GM18517 (cell line): ENCODE measurements around the gene AARS2.
"Not testable (repeated sequence)": the region's sequence is repeated elsewhere in the genome, so short reads cannot be mapped to it uniquely, and the experiment has no call there.

Source experiments
- ATAC-seq: cut with Tn5 transposase; IDR thresholded peaks from one replicate; pipeline ENCODE4 v1.9.1; 2021; ENCODE audit warnings: mild to moderate bottlenecking, moderate library complexity; ENCODE audit not compliant: unreplicated experiment

AARS2 gene

DNA sequence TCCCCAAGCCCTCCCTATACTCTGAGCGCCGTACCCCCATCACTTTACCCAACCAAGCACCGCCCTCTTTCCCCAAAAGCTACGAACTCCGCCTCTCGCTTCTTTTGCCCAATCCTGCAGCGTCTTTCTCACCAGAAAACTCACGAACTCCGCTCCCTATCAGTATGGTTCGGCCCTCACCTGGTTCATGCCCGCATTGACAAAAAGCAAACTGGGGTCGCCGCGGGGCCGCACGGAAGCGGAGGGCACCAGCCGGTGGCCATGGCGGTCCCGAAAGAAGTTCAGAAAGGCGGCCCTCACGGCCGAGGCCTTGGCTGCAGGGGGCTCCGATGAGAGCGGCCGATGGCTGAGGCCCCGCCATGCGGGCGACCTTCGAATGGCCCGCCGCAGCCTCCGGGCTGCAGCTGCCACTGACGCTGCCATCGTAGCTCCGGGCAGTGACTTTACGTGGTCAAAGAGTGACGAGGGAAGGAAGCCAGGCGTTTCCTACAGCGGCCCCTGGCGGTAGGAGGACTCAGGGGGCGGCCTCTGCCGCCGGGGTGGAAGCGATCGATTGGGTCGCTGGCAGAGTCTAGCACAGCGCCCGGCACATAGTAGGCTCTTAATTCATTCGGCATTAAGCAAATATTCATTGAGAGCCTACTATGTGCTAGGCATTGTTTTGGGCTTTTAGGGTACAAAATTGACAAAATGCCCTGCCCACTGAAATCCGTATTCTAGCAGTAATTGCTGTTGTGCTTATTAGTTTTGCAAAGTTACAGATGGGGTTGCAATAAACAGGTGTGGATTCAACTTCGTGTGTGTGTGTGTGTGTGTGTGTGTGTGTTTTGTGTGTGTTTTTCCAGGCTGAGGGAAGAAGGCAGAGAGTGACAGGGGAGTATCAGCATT, at the start of gene AARS2:
TSS of gene AARS2 (minus strand) at position 447 of the 888 bp plus-strand sequence. CDS start at position 423, 24 bp downstream.
- peak; percentile 89 for ATAC-seq

DNA sequence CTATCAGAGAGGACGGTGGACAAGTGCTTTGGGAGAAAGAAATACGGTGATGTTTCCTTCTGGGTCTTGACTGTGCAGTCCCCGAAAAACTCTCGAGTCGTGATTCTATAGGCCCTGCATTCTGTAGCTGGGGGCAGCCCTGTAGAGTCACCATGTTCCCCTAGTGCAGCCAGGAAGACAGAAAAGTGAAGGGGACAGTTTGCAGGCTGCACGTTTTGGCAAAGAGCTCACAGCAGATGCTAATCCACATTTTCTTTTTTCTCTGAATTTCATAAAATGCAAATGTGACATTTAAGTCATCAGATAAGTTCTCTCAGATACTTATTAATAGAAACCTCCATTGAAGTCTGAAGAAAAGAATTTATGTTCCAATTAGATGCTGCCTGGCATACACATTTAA, 48.8 kb upstream of the AARS2 start:
- no peak for ATAC-seq

DNA sequence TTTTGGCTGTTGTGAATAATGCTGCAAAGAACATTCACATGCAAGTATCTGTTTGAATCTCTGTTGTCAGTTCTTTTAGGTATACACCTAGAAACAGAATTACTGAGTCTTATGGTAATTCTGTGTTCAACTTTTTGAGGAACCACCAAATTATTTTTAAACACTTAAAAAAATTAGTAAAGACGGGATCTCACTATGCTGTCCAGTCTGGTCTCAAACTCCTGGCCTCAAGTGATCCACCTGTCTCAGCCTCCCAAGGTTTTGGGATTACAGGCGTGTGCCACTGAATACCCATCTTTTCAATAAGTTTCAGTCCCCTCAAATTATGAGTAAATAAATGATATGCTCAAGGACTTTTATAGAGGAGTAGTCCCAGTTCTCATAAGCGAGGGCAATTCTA, 46.8 kb upstream of the AARS2 start:
- ATAC-seq = no peak

DNA sequence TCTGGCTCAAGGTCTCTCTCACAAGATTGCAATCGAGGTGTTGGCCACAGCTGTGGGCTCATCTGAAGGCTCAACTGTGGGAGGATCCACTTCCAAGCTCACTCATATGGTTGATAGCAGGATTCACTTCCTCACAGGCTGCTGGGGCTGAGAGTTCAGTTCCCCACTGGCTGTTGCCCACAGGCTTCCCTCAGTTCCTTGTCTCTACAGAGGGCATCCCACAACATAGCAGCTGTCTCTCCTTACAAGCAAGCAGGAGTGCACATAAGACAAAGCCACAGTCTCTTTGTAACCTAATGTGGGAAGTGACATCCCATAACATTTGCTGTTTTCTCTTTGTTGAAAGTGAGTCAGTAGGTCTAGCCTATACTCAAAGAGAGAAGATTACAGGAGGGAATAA, 43.3 kb upstream of the AARS2 start:
- ATAC-seq = no peak

DNA sequence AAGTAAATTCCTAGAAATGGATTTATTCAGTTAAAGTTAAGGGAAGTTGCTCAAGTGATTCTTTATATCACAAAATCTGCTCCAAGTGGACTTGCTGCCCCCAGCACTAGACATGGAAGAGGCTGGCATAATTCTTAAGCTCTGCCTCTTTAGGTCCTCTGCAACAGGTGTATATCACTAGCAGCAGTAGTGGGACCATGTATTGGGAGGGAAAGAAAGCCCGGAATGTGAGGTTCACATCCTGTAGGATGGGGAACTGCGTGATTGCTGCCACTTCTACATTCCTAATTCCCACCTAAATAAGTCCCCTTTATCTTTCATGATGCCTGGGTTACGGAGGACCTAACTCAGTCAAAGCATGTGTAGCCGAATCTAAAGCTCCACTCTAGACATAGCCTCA, 42.5 kb upstream of the AARS2 start:
- no peak for ATAC-seq

DNA sequence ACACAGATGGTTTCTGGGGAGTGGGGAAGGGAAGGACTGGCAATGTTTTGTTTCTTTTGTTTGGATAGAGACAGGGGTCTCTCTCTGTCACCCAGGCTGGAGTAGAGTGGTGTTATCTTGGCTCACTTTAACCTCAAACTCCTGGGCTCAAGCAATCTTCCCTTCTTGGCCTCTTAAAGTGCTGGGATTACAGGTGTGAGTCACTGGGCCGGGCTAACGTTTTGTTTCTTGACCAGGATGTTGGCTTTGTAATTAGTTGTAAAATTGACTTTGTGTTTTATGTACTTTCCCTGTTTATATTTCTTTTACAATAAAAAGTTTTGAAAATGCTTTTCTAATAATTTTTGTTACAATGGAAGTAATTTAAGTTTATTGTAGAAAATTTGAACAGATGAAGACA, 40.2 kb upstream of the AARS2 start:
- ATAC-seq = no peak

DNA sequence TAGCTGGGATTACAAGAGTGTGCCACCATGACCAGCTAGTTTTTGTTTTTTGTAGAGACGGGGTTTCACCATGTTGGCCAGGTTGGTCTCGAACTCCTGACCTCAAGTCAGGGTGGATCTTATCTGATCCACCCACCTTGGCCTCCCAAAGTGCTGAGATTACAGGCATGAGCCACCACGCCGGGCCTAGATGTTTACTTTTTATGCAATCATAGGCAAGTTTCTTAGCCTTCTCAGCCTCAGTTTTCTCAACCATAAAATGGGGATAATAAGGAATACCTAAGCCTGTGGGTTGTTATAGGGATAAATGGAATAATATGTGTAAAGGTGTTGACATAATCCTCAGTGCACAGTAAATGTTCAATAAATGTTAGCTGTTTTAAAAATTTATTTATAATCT, 39.1 kb upstream of the AARS2 start:
- no peak for ATAC-seq

DNA sequence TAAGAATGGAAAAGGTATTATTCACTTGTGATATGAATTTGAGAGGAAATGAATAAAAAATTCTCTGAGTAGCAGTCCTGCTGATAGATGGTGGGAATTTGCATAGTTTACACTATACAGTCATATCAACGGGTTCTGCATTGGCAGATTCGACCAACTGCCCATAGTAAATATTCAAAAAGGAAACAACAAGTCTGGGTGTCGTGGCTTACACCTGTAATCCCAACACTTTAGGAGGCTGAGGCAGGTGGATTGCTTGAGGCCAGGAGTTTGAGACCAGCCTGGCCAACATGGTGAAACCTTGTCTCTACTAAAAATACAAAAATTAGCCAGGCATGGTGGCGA, 37.5 kb upstream of the AARS2 start:
- not testable (repeated sequence) for ATAC-seq

DNA sequence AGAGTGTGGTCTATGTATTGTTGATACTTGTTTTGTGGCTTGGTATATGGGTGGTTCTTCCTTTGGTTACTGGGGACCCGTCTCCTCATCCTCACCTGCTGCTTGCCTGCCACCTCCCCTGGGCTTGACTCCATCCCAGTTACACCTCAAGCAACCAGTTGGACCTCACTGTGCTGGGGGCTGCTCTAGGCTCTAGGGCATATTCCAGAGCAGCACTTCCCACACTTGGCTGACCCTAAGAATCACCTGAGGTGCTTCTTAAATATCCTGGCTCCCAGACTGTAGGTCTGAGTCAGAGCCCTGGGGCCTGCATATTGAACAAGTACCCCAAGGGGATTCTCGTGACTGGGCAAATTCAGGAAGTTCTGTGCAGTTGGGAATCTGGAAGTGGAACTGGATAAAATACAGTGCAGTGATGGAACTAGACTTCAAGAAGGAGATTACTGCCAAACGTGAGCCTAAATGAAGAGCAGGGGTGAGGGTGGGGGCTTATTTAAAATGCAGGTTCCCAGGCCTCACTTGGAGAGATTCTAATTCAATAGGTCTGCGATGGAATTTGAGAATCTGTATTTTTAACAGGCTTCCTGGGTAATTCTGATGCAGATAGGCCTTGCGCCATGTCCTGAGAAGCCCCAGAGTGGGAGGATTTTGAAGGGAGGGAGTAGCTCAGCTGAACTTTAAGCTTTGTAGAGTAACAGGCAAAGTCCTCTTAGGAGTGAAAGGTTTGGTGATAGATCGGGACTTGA, 36.9 kb upstream of the AARS2 start:
- ATAC-seq = no peak

DNA sequence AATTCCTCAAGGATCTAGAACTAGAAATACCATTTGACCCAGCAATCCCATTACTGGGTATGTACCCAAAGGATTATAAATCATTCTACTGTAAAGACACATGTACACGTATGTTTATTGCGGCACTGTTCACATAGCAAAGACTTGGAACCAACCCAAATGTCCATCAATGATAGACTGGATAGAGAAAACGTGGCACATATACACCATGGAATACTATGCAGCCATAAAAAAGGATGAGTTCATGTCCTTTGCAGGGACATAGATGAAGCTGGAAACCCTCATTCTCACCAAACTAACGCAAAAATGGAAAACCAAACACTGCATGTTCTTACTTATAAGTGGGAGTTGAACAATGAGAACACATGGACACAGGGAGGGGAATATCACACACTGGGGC, 33.7 kb upstream of the AARS2 start:
- ATAC-seq = not testable (repeated sequence)

DNA sequence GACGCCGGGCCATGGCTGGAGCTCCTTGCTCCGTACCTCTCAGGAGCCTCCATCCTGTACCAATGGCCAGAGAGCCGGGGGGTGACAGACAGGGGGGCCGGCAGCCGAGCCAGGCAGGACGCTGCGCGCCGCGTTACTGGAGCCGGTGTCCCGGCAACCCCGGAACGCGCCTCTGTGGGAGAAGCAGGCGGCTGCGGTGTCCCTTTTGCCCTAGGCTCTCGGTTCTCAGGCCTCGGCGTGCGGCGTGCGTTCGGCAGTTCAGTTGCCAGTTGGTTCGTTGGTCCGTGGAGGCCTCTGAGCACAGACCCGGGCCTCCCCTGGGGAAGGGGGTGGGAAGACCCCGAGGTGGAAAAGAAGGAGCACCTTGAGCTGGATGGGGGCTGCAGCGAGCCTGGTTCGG, 29.3 kb upstream of the AARS2 start, which contains the start of gene SPATS1:
TSS of gene SPATS1 (plus strand) at position 162 of the 400 bp plus-strand sequence. CDS start 446 bp downstream, outside the sequence.
- no peak for ATAC-seq

DNA sequence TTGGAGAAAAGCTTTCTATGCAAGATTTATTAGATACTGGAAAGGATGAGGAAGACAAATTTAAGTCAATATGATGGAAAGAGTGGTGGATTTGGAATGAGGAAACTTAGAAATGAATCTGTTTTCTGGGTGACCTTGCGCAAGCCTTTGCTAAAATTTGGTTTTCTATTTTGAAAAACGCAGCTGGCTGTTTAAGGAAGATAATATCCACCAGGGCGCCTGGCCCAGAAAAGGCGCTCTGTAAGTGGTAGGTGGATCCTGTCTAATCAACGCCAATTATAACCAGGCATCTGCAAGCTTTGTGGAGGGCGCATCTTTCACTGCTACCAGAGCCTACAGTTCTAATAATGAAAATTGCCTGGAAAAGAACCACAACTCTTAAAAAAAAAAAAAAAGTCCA, 28.9 kb upstream of the AARS2 start:
- no peak for ATAC-seq

DNA sequence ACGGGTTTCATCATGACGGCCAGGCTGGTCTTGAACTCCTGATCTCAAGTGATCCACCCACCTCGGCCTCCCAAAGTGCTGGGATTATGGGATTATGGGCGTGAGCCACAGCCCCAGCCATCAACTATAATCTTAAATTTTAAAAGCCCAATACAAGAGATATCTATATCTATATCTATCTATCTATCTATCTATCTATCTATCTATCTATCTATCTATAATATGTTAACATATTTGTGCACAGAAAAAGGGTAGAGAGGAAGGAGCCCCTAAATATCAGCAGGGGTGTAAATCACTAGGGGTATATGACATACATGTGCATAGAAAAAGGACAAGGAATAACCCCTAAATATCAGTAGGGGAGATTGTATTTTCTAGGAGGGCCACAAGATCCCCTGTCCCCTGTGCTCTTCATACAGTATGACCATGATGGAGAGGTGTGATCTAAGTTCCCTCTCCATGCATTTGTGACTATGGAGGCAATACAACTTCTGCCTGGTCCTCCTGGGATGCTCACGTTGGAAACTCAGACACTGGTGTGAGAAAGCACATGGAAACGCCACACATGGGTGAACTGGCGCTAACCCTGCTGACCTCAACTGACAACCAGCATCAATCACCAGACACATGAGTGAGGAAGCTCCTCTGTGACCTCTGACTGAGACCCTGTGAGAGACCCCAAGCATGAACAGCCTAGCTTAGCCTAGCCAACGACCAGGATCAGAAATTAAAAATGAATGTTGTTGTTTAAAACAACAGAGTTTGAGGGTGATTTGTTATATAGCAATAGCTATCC, 28.1 kb upstream of the AARS2 start:
- no peak for ATAC-seq

DNA sequence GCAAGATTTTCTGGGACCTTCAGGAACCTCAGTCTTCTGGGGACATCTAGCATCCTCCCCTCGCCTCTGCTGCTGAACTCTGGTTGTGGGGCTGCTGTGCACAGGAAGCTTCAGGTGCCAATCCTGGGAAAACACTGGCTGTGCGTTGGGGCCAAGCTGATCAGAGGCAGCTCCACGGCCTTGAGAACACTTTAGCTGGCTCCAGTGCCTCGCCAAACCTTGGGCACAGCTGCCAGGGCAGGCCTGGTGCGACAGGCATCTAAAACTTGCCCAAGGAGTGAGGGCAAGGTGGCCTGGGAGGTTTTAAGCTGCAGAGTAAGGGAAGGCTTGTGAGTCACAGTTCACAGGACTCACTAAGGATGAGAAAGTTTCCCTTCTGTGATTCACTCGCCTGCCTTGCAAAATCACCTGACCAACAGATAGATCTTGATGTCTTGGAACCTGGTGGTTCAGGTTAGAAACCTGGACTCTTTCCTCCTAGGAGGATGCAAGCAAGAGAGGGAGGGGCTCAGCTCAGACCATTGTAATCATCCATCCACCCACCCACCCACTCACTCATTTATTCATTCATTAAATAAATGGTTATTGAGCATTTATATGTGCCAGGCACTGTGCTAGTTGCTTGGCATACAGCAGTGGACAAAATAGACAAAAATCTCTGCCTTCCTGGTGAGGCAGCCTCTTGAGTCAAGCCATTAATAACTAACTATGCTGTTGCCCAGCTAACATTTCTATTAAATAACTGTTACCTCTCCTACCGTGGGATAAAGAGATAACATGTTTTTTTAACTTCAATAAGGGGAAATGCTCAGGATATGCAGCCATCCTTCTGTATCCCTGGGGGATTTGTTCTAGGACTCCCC, 26.8 kb upstream of the AARS2 start:
- ATAC-seq = no peak

DNA sequence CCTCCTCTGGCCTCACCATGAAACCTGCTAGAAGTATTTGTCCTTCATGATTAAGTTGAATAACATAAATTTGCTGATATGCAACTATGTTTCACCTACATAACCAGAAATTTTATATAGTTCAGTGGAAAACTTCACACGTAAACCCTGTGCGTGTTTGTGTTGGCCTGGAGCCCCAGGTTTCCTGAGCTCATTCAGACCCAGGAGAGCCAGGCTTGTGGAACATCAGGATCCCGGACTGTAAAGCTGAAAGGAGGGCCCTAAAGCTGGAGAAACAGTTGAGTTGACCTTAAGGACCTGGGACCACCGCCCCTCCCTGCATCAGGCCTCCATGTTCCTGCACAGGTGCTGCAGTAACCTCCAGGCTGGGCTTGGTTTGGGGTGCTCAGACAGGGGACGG, 26.2 kb upstream of the AARS2 start:
- ATAC-seq = no peak

DNA sequence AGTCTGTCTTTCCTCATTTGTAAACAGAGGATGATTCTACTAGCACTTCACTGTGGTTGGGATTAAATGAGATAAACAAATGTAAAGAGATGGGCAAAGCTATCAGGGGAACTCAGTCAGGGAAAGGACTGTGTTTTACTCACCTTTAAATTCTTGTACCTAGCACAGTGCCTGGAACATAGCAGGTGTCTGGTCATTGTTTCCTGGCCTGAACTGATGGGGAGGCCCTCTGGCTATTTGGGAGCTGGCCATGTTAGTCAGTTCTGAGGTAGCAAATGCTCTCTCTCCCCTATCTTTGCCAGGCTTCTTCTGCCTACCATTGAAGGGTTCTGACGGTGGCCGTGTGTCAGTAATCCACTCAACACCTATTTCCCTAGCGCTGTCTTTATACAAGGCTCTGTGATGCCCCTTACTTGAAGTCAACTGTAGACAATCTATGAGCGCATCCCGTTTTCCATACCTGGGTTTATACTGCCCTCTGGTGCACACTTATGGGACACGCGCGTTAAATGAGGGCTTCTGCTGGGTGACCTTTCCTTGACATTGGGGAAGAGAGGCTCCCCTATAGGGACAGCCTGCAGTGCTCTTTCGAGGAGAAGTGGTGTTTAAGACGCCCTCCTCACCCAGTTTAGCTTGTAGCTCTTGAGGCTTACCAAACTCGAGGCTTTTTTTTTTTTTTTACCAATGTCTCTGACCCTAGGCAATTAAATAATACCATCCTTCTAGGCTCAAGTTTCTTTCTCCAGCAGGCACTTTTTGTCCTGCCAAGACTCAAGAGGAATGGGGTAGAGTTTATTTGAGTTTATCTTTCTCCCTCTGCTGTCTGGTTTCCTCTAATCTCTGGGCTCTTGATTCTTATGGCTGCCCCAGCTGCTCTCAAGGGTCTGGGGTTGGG, 25.3 kb upstream of the AARS2 start:
- no peak for ATAC-seq

DNA sequence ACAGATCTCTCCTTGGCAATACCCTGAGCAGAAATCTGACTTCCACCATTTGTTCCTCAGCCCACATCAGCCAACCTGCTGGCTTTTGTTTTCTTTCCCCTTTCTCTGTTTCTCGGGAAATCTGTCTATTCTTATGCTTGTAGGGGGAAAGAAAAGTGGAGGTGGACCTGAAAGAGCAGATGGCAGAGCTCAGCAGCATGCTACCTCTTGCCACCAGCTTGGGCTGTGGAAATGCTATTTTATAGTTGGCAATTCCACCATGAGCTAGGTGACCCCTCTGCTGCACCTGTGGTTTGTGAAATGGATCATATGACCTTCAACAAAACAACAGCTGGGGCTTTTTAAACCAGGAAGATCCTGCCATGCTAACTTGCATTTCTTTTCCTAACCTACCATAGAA, 22.5 kb upstream of the AARS2 start:
- no peak for ATAC-seq

DNA sequence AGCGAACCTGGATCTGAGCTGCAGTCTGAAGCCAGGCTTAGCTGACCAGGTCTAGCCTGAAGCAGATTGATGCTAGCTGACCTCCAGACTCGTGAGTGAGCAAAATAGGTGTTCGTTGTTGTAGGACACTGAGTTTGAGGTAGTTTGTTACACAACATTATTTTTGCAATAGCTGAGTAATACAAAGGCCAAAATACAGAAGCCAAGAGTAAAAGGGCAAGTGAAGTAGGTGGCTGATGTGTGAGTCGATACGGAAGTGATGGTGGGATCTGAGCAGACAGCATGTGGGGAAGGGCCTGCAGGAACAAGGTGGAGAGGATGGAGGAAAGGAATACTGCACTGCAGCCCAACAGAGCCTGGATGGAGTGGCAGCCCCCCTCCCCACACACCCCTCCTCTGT, 20.8 kb upstream of the AARS2 start:
- no peak for ATAC-seq

DNA sequence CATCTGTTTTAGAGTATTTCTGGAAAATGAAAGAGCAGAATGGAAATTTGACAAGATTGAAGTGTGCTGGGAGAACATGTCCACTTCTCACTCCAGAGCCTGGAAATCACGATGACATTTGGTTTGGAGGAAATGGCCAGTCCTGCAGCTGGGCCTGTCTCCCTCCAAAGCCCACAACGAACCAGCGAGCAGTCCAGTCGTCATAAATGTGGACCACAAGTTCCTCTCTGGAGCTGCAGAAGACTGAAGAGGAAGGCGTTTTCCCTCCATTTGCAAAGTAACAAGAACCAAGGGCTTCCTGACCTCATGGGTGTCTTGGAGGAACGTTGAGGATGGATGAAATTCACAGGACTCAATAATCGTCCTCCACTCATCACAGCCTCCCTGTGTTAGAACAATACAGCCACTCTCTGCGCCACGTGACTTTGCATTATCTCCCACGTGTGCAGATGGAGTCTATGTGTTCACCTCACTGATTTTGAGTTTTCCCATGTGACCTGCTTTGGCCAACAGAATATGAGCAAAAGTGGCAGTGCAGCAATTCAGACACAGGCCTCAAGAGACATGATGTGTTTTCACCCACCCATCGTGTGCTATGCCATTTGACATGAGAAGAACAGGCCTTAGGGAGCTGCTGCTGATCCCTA, 20.2 kb upstream of the AARS2 start:
- ATAC-seq = no peak
